Aorta (tissue), 5 donors: Measurements from ENCODE around the gene PDGFRB. TPM values are rescaled to one million over a fixed set of nuclear protein-coding genes. Genes with fewer than 3 reads are reported as not detected.
A peak's percentile ranks its signal among the peaks of the same experiment; 100 is the strongest.

ENCODE experiments used
- ATAC-seq: fragments of 200-7000 bp; cut with Tn5 transposase; one replicate; pipeline ENCODE4 v1.9.1; 2022; ENCODE audit warnings: moderate library complexity; ENCODE audit not compliant: low FRiP score
- DNase-seq, 2 donors: peaks; one replicate each; pipeline ENCODE4 v3.0.0-alpha.2; 2020
- H3K27ac ChIP-seq, 2 donors: one replicate each; pipeline ENCODE4 v1.5.1; 2013; ENCODE audit warnings: low read length in 2 of 2, mild to moderate bottlenecking in 2 of 2, moderate library complexity in 2 of 2, control low read depth in 1 of 2, inconsistent platforms in 1 of 2, low read depth in 1 of 2
- H3K27me3 ChIP-seq, 2 donors: one replicate each; pipeline ENCODE4 v1.6.1; 2013; ENCODE audit warnings: control low read depth in 1 of 2, low read length in 1 of 2, mild to moderate bottlenecking in 1 of 2, moderate library complexity in 1 of 2; ENCODE audit not compliant: insufficient read depth in 2 of 2, control insufficient read depth in 1 of 2
- H3K36me3 ChIP-seq, 2 donors: one replicate each; pipeline ENCODE4 v1.6.1; 2013; ENCODE audit warnings: control low read depth in 1 of 2, low read length in 1 of 2, mild to moderate bottlenecking in 1 of 2; ENCODE audit not compliant: insufficient read depth in 2 of 2, control insufficient read depth in 1 of 2
- H3K4me1 ChIP-seq, 2 donors: one replicate each; pipeline ENCODE4 v1.6.1; 2013; ENCODE audit warnings: low read length in 2 of 2, control low read depth in 1 of 2, mild to moderate bottlenecking in 1 of 2, moderate library complexity in 1 of 2; ENCODE audit not compliant: insufficient read depth in 2 of 2, control insufficient read depth in 1 of 2
- H3K4me3 ChIP-seq, 2 donors: one replicate each; pipeline ENCODE4 v1.5.1; 2013; ENCODE audit warnings: low read length in 2 of 2, control low read depth in 1 of 2, mild to moderate bottlenecking in 1 of 2
- H3K9me3 ChIP-seq: one replicate; pipeline ENCODE4 v1.6.1; 2013; ENCODE audit warnings: mild to moderate bottlenecking, low read length; ENCODE audit not compliant: control insufficient read depth
- WGBS, 2 donors: extraction: QIAGEN DNeasy Blood & Tissue Kit; methylation state at CpG; one replicate each; pipeline ENCODE4 v1.1.7; 2013; 5-methylcytosine and 5-hydroxymethylcytosine counted together
- intact Hi-C, 2 donors: fragments of 100-400 bp; cut with DNase I; formaldehyde crosslinking; loops; one replicate each; pipeline versions ENCODE4 v1.14.2 to v1.15.0; 2022
- polyA plus RNA-seq, 2 donors: library from polyadenylated mRNA; stranded (reverse); fragments of 200-250 nt; gene quantifications; one replicate each; pipeline ENCODE4 v1.2.3, GENCODE V29; 2013
- total RNA-seq, 2 donors: library from RNA; stranded (reverse); fragmentation: NEBNext Ultra II Directional; extraction: Animal tissue kit (Norgen Biotek cat#: 25700); gene quantifications; one replicate each; pipeline ENCODE4 v1.2.1, GENCODE V29; 2021
- donor health status: healthy with polysubstance abuse.
- donor health status: Bipolar disorder and iron deficiency.
- donor health status: DM: no; HTN: no; CAD: no.
- donor health status: DM: no; HTN: no; CAD: no.
- donor health status: DM: yes; HTN: yes; CAD: no.

PDGFRB gene
- total and polyA plus RNA-seq, 4 donors, result 44.0 to 360 (median 285) TPM

DNA sequence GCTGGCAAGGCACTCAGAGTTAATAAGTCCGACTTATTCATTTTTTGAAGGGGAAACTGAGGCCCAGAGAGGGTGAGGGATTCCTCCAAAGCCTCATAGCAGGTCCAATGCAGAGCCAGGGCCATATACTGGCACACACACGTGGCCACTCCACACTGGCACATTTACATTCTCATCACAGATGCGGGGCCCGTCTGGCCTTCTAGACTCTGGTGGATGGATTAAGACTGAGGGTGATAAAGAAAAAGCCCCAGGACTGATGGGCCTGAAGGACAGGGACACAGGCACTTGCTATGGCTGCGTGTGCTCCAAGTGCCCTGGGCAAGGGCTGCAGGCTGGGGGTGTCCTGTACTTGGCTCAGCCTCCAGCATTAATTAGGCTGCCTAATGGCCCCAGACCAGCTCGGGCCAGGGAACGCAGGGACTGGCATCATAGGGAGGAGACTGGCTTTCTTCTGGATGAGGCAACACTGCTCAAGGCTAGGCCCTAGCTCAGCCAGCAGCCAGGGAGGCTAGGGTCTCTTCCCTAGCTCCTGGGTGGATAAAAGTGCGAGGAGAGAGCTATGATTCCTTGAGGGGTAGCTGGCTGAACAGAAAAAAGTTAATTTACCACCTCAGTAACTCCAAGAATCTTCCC, 40.8 kb downstream of the PDGFRB start:
- WGBS, 2 donors, result 54 to 56% methylated on average over 8 of the region's 8 CpGs
- H3K27me3 ChIP-seq, result no peaks in the 10 kb centered on the region
- DNase-seq, result no peak
- H3K4me1 ChIP-seq, result no peaks in the 10 kb centered on the region
- intact Hi-C loops, result no loop called here
- peaks cover under 1 to 2% of the 10 kb centered on the region in 2 donors for H3K36me3 ChIP-seq
- ATAC-seq, result no peak
- no peaks in the 10 kb centered on the region for H3K9me3 ChIP-seq
- H3K27ac ChIP-seq, result no peak overlapping the region
- H3K4me3 ChIP-seq, result no peak overlapping the region

DNA sequence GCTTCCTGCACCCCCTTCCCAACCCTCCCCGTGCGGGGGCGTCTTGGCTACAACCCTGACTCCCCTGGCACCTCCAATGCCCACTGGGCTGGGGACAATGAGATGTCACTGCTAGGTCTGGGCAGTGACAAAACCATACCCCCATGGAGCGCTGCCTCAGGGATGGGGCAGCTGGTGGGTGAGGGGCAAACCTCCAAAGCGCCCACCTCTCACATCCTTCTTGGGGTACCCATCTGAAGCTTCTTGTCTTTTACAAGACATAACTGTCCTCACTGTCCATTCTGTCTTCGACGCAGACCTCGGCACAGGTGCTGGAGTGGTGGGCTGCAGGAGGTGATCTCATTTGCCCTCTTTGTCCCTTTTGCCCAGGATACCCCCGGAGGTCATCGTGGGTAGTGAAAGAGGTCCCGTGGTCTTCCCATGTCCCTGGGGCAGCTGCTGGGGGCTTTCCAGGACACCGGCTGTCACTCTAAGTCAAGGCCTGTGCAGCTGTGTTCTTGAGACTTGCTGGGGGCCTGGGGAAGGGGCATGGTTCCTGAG, 41.5 kb downstream of the PDGFRB start:
- no peaks in the 10 kb centered on the region for H3K27me3 ChIP-seq
- ATAC-seq (no peak), DNase-seq (peak; percentile 39 to 65)
- H3K4me1 ChIP-seq, result no peaks in the 10 kb centered on the region
- no peak overlapping the region for H3K27ac ChIP-seq
- H3K36me3 ChIP-seq, result no peaks in the 10 kb centered on the region
- intact Hi-C loops, result no loop called here
- no peaks in the 10 kb centered on the region for H3K9me3 ChIP-seq
- 77 to 80% methylated on average over 12 of the region's 12 CpGs for WGBS, 2 donors
- no peak overlapping the region for H3K4me3 ChIP-seq

DNA sequence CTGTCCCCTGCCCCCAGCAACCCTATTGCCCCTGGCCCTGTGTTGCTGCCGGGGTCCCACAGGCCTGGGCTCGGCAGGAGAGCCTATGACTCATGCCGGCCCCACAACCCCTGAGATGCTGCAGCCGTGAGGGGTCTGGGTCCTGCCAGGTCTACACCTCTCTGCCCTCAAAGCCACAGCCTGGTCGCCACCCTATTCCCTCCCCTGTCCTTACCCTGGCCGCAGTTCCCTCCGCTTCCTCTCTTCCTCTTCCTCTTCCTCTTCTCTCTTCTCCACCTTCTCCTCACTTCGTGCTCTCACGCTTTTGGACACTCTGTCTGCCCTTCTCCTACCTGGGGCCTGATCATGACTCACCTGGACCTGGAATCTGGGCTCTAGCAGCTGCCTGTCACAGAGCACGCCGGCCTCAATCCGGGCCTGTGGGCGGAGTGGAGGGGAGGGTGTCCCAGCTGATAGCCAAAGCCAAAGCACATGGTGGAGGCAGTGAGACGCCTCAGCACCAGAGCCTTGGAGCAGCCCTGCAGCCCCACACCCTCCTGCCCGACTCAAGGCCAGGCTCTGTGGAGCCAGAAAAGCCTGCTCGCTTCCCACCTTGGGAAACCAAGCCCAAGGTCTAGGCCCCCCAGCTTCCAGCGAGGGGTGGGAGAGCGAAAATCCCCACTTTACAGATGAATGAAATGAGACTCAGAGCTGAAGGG, 42.4 kb downstream of the PDGFRB start:
- peak; percentile 60 for ATAC-seq
- WGBS, 2 donors, result 47 to 50% methylated on average over 18 of the region's 18 CpGs

DNA sequence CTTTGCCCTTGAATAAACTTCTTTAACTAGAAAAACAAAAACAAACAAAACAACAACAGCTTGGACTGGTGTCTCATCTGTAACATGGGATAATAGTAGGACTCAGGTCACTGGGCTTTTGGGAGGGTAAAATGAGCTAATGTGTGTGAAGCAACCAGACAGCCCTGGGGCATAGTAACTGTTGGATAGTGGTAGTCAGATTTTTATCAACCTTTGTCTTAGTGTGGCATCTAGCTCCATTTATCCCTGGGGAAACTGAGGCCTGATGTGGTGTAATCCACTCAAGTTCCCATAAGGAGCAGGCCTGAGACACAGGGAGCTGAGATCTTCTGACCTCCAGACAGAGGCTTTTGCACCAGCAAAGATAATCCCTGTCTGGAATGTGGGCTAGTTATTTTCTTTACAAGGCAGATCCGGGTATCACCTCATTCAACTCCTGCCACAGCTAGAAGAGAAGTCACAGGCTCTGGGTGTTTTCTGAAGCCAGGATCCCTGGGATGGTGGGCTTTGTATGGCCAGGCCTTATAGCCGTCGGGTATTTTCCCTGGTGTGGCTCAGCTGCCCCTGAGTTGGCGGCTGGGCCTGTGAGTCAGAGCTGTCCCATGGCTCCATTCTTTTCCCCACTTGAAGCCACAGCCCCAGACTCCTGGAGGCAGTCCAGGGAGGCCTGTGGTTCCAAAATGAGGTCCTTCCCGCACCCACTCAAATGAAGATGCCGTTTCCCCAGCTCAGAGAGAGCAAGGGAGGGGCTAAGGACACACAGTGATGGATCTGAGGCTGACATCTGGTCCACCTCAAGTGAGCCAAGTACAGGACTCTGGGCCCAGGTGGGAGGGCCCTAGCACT, 43.2 kb downstream of the PDGFRB start:
- intact Hi-C loops, result no loop called here
- WGBS, 2 donors, result 4 to 8% methylated on average over 6 of the region's 6 CpGs
- ATAC-seq (peak; percentile 74), DNase-seq (peak; percentile 91 to 92)
- no peaks in the 10 kb centered on the region for H3K4me1 ChIP-seq
- H3K27me3 ChIP-seq, result no peaks in the 10 kb centered on the region
- H3K4me3 ChIP-seq, result no peak overlapping the region
- no peaks in the 10 kb centered on the region for H3K36me3 ChIP-seq
- H3K9me3 ChIP-seq, result no peaks in the 10 kb centered on the region
- H3K27ac ChIP-seq, result peak overlapping the region in 1 of 2 donors; percentile 43

More for the DNA sequence above, 42.4 kb downstream of the PDGFRB start:
- no peaks in the 10 kb centered on the region for H3K9me3 ChIP-seq
- no peak overlapping the region for H3K4me3 ChIP-seq
- peak overlapping the region in 1 of 2 donors; percentile 43 for H3K27ac ChIP-seq
- intact Hi-C loops, result no loop called here
- H3K4me1 ChIP-seq, result no peaks in the 10 kb centered on the region
- H3K36me3 ChIP-seq, result no peaks in the 10 kb centered on the region
- DNase-seq, result peak; percentile 66 to 73
- no peaks in the 10 kb centered on the region for H3K27me3 ChIP-seq

DNA sequence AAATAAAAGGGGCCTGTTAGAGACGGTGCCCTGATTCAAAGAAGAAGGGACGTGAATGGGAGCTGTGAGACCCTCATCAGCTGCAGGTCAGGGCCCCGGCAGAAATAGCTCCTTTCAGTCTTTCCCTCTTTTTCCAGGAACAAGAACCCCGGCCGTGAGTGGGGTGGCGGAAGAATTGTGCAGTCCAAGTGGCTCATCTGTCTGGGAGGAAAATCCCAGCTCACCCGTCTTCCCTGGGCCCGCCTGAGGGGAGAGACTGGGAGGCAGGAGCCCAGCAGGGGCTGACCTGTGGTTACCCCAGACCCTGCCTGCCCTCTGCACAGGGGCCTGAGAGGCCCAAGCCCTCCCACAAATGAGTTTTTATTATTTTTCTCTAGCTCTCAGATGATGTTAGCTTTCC, 44.5 kb downstream of the PDGFRB start:
- 86 to 89% methylated on average over 8 of the region's 8 CpGs for WGBS, 2 donors
- intact Hi-C loops, result no loop called here
- H3K27me3 ChIP-seq, result no peaks in the 10 kb centered on the region
- no peaks in the 10 kb centered on the region for H3K9me3 ChIP-seq
- H3K4me1 ChIP-seq, result no peaks in the 10 kb centered on the region
- DNase-seq (peak; percentile 36 to 50), ATAC-seq (no peak)
- no peak overlapping the region for H3K27ac ChIP-seq
- H3K36me3 ChIP-seq, result no peaks in the 10 kb centered on the region
- H3K4me3 ChIP-seq, result no peak overlapping the region

DNA sequence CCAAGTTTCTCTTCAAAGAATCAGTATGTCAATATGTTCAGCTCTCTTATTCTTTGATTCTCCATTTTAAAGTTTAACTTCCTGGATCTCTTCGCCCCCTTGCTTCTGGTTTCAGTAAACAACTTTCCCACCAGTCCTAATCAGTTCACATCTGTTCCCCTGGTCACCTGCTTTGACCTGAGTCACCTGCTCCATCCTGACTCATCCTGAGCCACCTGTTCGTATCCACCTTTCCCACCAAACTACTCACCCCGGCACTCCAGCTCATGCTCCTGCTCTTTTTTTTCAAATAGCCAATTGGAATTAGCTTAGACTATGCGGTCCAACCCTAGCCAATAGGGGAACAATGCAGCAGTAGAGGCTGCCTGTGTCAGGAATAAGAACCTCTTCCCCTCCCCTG, 45.7 kb downstream of the PDGFRB start:
- Histone ChIP-seq H3K27me3 (no peaks in the 10 kb centered on the region), H3K4me3 (no peak overlapping the region), H3K9me3 (no peaks in the 10 kb centered on the region), H3K27ac (no peak overlapping the region), H3K36me3 (no peaks in the 10 kb centered on the region), H3K4me1 (no peaks in the 10 kb centered on the region)
- ATAC-seq, result no peak
- intact Hi-C loops, result no loop called here
- no peak for DNase-seq
- WGBS, 2 donors, result 67 to 81% methylated on average over 4 of the region's 4 CpGs

DNA sequence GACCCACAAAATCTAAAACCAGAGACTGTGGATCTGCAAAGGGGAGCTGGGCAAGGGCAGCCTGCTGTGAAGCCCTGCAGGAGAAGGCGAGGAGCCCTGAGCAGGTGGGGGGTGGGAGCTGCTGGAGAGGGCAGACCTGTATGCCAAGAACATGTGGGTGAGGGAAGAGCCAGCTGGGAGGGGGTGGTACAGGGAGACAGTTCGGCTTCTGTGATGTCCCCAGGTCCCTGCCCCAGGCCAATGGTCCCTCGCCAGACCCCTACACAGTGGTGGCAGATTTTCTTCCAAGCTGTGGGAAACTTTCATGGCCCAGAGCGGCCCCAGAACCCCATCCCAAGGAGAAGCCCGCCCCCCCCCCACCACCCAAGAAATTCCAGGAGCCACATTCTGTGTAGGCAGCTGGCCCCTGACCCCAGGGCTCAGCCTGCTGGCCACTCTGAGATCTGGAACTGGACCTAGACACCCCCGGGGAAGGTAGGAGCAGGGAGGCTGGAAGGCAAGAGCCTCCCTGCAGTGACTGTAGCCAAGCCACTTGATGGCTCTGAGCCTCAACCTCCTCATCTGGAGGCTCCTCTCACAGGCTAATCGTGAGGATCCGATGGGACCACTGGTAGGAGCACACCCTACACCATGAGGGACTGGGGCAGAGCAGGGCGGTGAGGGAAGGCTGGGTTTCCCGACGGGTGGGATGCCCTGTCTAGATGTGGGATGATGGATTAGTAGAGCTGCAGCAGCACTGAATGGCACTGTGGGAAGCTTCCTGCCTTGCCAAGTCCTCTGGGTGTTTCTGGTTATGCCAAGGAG, 46.7 kb downstream of the PDGFRB start:
- H3K4me3 ChIP-seq, result no peak overlapping the region
- H3K4me1 ChIP-seq, result no peaks in the 10 kb centered on the region
- WGBS, 2 donors, result 59 to 67% methylated on average over 11 of the region's 11 CpGs
- no peaks in the 10 kb centered on the region for H3K36me3 ChIP-seq
- DNase-seq (peak; percentile 42 to 56), ATAC-seq (no peak)
- intact Hi-C loops, result no loop called here
- no peaks in the 10 kb centered on the region for H3K9me3 ChIP-seq
- no peaks in the 10 kb centered on the region for H3K27me3 ChIP-seq
- no peak overlapping the region for H3K27ac ChIP-seq

DNA sequence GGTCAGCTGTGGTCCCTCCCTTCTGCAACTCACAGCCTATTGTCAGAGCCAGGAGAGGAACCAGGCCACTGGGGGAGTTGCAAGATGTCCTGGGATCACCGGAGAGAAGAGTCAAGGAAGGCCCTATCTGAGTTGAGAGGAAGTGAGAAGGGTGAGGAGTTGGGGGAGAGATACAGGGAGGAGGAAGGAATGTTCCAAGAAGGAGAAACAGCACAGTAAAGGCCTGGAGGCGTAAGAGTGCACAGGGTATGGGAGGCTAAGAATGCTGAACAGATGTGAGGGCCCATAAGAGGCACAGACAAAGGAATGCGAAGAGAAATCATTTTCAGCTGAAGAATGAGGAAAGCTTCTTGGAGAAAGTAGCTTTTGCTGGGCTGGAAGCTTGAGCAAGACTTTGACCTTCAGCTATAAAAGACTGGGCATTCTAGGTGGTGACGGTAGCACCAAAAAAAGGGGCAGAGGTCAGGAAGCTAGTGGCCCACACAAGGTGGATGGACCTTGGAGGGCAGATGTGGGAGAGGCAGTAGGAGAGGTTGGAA, 47.7 kb downstream of the PDGFRB start:
- Histone ChIP-seq H3K27me3 (no peaks in the 10 kb centered on the region), H3K4me1 (no peaks in the 10 kb centered on the region), H3K27ac (no peak overlapping the region), H3K9me3 (no peaks in the 10 kb centered on the region), H3K36me3 (no peaks in the 10 kb centered on the region), H3K4me3 (no peak overlapping the region)
- 86 to 88% methylated on average over 4 of the region's 4 CpGs for WGBS, 2 donors
- DNase-seq, result no peak
- ATAC-seq, result no peak
- intact Hi-C loops, result no loop called here
